Endothelial cell of umbilical vein (primary cell): ENCODE data around the gene HIKESHI.

ENCODE experiments used
- EZH2 ChIP-seq: IDR thresholded peaks from 2 replicates; pipeline ENCODE4 v1.6.1; 2012; ENCODE audit warnings: borderline replicate concordance, low read depth, mild to moderate bottlenecking, moderate library complexity, low read length, inconsistent platforms; ENCODE audit not compliant: severe bottlenecking
- JUN ChIP-seq: IDR thresholded peaks from 2 replicates; pipeline ENCODE4 v1.6.1; 2011; ENCODE audit warnings: borderline replicate concordance, low read depth; ENCODE audit not compliant: insufficient read length, insufficient read depth
- MYC ChIP-seq: IDR thresholded peaks from one replicate; pipeline ENCODE4 v1.6.1; 2011; ENCODE audit warnings: mild to moderate bottlenecking, low read depth, low read length
- POLR2A ChIP-seq: IDR thresholded peaks from 2 replicates; pipeline ENCODE4 v1.6.1; 2012; ENCODE audit warnings: low read depth, mild to moderate bottlenecking, control low read depth, low read length
- POLR2AphosphoS5 ChIP-seq: IDR thresholded peaks from 2 replicates; pipeline ENCODE4 v1.6.1; 2012; ENCODE audit warnings: low read depth, mild to moderate bottlenecking, control low read depth, low read length, moderate library complexity; ENCODE audit not compliant: insufficient read depth
- TF ChIP-seq, protein P1 (sequence below), 2 donors: IDR thresholded peaks; 1 replicate in 1 of 2; 2 replicates in 1 of 2; pipeline ENCODE4 v1.5.1; 2011; ENCODE audit warnings: low read length in 2 of 2, mild to moderate bottlenecking in 2 of 2, moderate library complexity in 2 of 2, control low read depth in 1 of 2, inconsistent platforms in 1 of 2, low read depth in 1 of 2; ENCODE audit not compliant: insufficient read depth in 1 of 2; ENCODE audit errors: extremely low read depth in 1 of 2
- TF ChIP-seq, protein P2 (sequence below): IDR thresholded peaks from 2 replicates; pipeline ENCODE4 v1.6.1; 2011; ENCODE audit not compliant: insufficient read depth, insufficient read length

DNA sequence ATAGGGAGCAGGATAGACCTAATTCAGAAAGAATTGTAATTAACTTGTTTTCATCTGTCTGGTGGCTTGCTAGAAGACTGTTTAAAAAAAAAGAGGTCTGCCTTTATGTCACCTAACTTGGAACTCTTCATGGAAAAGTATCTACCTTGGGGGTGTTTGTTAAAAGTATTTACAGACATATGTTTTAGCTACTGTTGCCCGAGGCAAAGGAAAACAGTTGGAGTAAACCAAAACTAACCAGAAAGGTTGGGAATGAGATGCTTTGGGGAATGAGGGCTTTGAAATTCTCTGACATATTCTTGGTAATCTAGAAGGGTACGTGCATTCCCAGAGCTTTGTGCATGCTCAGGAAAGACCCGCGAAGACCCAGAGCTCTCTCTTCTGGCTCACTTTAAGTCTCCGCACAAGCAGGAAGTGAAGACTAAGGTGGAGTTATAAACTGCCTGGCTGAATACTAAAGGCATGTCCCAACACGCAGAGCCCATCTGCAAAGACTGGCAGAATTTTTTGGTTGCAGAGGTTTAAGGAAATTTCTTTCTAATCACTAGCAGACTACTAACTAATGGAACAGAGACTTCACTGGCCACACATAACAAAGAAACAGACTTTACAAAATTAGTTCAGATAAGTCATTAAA lies 33.2 kb downstream of the HIKESHI start:
- TF ChIP-seq POLR2AphosphoS5 (no peak), MYC (no peak), POLR2A (no peak), EZH2 (no peak), JUN (no peak)
- TF ChIP-seq, protein P1, sequence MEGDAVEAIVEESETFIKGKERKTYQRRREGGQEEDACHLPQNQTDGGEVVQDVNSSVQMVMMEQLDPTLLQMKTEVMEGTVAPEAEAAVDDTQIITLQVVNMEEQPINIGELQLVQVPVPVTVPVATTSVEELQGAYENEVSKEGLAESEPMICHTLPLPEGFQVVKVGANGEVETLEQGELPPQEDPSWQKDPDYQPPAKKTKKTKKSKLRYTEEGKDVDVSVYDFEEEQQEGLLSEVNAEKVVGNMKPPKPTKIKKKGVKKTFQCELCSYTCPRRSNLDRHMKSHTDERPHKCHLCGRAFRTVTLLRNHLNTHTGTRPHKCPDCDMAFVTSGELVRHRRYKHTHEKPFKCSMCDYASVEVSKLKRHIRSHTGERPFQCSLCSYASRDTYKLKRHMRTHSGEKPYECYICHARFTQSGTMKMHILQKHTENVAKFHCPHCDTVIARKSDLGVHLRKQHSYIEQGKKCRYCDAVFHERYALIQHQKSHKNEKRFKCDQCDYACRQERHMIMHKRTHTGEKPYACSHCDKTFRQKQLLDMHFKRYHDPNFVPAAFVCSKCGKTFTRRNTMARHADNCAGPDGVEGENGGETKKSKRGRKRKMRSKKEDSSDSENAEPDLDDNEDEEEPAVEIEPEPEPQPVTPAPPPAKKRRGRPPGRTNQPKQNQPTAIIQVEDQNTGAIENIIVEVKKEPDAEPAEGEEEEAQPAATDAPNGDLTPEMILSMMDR (IDR thresholded peaks at IDR 0.05; ENCODE audit: extremely low read depth in 1 of 2, insufficient read depth in 1 of 2, low read depth in 1 of 2, low read length in 2 of 2): no peak
- TF ChIP-seq, protein P2, sequence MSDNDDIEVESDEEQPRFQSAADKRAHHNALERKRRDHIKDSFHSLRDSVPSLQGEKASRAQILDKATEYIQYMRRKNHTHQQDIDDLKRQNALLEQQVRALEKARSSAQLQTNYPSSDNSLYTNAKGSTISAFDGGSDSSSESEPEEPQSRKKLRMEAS: no peak
